Testis (tissue), 3 donors: Measurements from ENCODE around the gene BBS4. TPM values are rescaled to one million over a fixed set of nuclear protein-coding genes. Genes with fewer than 3 reads are reported as not detected.
"Not testable (repeated sequence)": the region's sequence is repeated elsewhere in the genome, so short reads cannot be mapped to it uniquely, and the experiment has no call there.

Experiments used
- DNase-seq: peaks from one replicate; pipeline ENCODE4 v3.0.0-alpha.2; 2019
- H3K27ac ChIP-seq, 2 donors: fragments of 200-600 bp; sonication (generic); one replicate each; pipeline ENCODE4 v1.5.1; 2019
- H3K27me3 ChIP-seq: fragments of 200-600 bp; sonication (generic); one replicate; pipeline ENCODE4 v1.5.1; 2019
- H3K36me3 ChIP-seq: fragments of 200-600 bp; sonication (generic); one replicate; pipeline ENCODE4 v1.5.1; 2017; ENCODE audit warnings: low read depth; ENCODE audit errors: missing control alignments
- H3K4me1 ChIP-seq: fragments of 200-600 bp; sonication (generic); one replicate; pipeline ENCODE4 v1.5.1; 2019
- H3K4me3 ChIP-seq, 2 donors: fragments of 200-600 bp; sonication (generic); one replicate each; pipeline ENCODE4 v1.5.1; 2017 to 2019
- H3K9me3 ChIP-seq: fragments of 200-600 bp; sonication (generic); one replicate; pipeline ENCODE4 v1.5.1; 2017
- POLR2A ChIP-seq: fragments of 450-650 bp; IDR thresholded peaks from one replicate; pipeline ENCODE4 v1.6.1; 2017; ENCODE audit warnings: antibody characterized with exemption, mild to moderate bottlenecking, moderate library complexity
- WGBS, 2 donors: methylation state at CpG; one replicate each; pipeline ENCODE4 v1.1.5; 2018; 5-methylcytosine and 5-hydroxymethylcytosine counted together
- intact Hi-C: fragments of 100-400 bp; cut with DNase I; formaldehyde crosslinking; loops from one replicate; pipeline ENCODE4 v1.15.1; 2023; ENCODE audit warnings: low total_unique reads
- polyA plus RNA-seq: library from polyadenylated mRNA; stranded (reverse); fragments of 350-450 nt; fragmentation: Illumina TruSeq; extraction: RNeasy Lipid Tissue Mini Kit (QIAGEN cat#74804); gene quantifications from one replicate; pipeline ENCODE4 v1.2.3, GENCODE V29; 2014; ENCODE audit warnings: low read depth, low replicate concordance; ENCODE audit not compliant: insufficient read depth
- total RNA-seq, 2 donors: library from RNA; depleted of rRNA; stranded (reverse); fragments of >200 nt; gene quantifications; one replicate each; pipeline ENCODE4 v1.2.3, GENCODE V29; 2016
- TF ChIP-seq, protein P1 (sequence below), 3 experiments: fragments of 450-650 bp in 2 of 3; fragments of 200-600 bp in 1 of 3; sonication (generic) in 1 of 3; IDR thresholded peaks; one replicate each; pipeline ENCODE4 v1.5.1; 2016 to 2019; ENCODE audit warnings: antibody characterized with exemption in 3 of 3, mild to moderate bottlenecking in 2 of 3, moderate library complexity in 1 of 3

Gene BBS4
- total and polyA plus RNA-seq, 3 donors from 2014 or later: 48.7 to 83.9 (median 50.7) TPM

DNA sequence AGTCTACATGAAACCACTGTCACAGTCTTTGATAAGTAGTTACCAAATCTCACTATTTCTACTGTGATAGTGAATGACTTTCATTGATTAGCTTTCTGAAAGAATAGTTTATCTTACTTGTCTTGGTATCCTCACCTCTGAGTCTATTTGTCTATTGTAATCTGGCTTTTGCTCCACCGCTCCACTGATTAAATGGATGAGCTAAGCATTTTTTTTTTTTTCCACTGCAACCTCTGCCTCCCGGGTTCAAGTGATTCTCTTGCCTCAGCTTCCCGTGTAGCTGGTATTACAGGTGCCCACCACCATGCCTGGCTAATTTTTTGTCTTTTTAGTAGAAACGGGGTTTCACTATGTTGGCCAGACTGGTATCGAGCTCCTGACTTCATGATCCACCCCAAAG lies 12.9 kb downstream of the BBS4 start:
- Histone ChIP-seq H3K4me3 (no peak overlapping the region), H3K27ac (no peak overlapping the region), H3K4me1 (no peaks in the 10 kb centered on the region), H3K27me3 (no peaks in the 10 kb centered on the region), H3K9me3 (no peaks in the 10 kb centered on the region), H3K36me3 (no peaks in the 10 kb centered on the region)
- no peak for DNase-seq
- intact Hi-C loops: no loop called here
- TF ChIP-seq, protein P1, sequence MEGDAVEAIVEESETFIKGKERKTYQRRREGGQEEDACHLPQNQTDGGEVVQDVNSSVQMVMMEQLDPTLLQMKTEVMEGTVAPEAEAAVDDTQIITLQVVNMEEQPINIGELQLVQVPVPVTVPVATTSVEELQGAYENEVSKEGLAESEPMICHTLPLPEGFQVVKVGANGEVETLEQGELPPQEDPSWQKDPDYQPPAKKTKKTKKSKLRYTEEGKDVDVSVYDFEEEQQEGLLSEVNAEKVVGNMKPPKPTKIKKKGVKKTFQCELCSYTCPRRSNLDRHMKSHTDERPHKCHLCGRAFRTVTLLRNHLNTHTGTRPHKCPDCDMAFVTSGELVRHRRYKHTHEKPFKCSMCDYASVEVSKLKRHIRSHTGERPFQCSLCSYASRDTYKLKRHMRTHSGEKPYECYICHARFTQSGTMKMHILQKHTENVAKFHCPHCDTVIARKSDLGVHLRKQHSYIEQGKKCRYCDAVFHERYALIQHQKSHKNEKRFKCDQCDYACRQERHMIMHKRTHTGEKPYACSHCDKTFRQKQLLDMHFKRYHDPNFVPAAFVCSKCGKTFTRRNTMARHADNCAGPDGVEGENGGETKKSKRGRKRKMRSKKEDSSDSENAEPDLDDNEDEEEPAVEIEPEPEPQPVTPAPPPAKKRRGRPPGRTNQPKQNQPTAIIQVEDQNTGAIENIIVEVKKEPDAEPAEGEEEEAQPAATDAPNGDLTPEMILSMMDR (IDR thresholded peaks at IDR 0.05): no peak
- TF ChIP-seq POLR2A: no peak
- WGBS, 2 donors: 91 to 93% methylated on average over 5 of the region's 5 CpGs

DNA sequence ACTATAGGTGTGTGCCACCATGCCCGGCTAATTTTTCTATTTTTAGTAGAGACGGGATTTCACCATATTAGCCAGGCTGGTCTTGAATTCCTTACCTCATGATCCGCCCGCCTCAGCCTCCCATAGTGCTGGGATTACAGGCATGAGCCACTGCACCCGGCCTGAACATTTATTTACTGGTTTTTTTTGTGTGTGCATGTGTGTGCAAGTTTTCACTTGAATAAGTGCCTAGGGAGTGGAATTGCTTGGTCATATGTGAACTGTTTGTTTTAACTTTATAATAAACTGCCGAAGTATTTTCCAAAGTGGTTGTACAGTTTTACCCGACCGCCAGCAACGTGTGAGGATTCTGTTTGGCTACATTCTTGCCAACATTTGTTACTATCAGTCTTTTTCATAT lies 14.1 kb downstream of the BBS4 start:
- 82 to 86% methylated on average over 9 of the region's 9 CpGs for WGBS, 2 donors
- TF ChIP-seq POLR2A: no peak
- TF ChIP-seq, protein P1 (IDR thresholded peaks at IDR 0.05): no peak

DNA sequence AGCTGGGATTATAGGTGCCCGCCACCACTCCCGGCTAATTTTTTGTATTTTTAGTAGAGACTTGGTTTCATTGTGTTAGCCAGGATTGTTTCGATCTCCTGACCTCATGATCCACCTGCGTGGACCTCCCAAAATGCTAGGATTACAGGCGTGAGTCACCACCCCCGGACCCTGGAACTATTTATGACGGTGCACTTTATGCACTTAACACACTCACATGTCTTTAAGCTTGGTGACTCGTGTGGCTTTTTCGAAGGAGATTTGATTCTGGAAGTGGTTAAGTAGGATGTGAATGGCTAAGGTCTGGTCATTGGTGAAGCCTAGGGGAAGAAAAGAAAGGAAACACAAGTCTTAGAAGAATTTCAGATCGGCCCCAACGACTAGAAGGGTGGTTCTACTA lies 20.3 kb downstream of the BBS4 start:
- H3K4me3 ChIP-seq: no peak overlapping the region
- no peaks in the 10 kb centered on the region for H3K9me3 ChIP-seq
- 94 to 97% methylated on average over 11 of the region's 11 CpGs for WGBS, 2 donors
- no peak overlapping the region for H3K27ac ChIP-seq
- no peak for DNase-seq
- H3K36me3 ChIP-seq: no peaks in the 10 kb centered on the region
- intact Hi-C loops: no loop called here
- H3K27me3 ChIP-seq: no peaks in the 10 kb centered on the region
- no peak for TF ChIP-seq POLR2A
- TF ChIP-seq, protein P1 (IDR thresholded peaks at IDR 0.05): no peak
- H3K4me1 ChIP-seq: no peaks in the 10 kb centered on the region

More for the DNA sequence above, 14.1 kb downstream of the BBS4 start:
- H3K4me1 ChIP-seq: no peaks in the 10 kb centered on the region
- no peak for DNase-seq
- intact Hi-C loops: no loop called here
- H3K27ac ChIP-seq: no peak overlapping the region
- H3K9me3 ChIP-seq: no peaks in the 10 kb centered on the region
- no peak overlapping the region for H3K4me3 ChIP-seq
- H3K36me3 ChIP-seq: no peaks in the 10 kb centered on the region
- H3K27me3 ChIP-seq: no peaks in the 10 kb centered on the region

DNA sequence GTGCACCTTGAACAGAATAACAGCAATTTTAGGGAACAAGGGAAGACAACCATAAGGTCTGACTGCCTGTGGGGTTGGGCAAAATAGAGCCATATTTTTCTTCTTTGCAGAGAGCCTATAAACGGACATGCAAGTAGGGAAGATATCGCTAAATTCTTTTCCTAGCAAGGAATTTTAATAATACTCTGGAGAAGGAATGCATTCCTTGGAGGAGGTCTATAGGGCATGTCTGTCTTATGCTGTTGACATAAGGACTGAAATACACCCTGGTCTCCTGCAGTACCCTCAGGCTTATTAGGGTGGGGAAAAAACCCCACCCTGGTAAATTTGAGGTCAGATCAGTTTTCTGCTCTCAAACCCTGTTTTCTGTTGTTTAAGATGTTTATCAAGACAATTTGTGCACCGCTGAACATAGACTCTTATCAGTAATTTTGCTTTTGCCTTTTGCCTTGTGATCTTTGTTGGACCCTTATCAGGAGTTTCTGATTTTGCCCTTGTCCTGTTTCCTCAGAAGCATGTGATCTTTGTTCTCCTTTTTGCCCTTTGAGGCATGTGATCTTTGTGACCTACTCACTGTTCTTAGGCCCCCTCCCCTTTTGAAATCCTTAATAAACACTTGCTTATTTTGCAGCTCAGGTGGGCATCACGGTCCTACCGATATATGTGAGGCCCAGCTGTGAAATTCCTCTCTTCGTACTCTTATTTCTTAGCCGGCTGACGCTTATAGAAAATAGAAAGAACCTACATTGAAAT lies 22.7 kb downstream of the BBS4 start:
- H3K4me3 ChIP-seq, DNase-seq, H3K27me3 ChIP-seq, H3K9me3 ChIP-seq, H3K36me3 ChIP-seq, H3K4me1 ChIP-seq, intact Hi-C loops, H3K27ac ChIP-seq: not testable (repeated sequence)
- WGBS, 2 donors: 84 to 92% methylated on average over 8 of the region's 8 CpGs

DNA sequence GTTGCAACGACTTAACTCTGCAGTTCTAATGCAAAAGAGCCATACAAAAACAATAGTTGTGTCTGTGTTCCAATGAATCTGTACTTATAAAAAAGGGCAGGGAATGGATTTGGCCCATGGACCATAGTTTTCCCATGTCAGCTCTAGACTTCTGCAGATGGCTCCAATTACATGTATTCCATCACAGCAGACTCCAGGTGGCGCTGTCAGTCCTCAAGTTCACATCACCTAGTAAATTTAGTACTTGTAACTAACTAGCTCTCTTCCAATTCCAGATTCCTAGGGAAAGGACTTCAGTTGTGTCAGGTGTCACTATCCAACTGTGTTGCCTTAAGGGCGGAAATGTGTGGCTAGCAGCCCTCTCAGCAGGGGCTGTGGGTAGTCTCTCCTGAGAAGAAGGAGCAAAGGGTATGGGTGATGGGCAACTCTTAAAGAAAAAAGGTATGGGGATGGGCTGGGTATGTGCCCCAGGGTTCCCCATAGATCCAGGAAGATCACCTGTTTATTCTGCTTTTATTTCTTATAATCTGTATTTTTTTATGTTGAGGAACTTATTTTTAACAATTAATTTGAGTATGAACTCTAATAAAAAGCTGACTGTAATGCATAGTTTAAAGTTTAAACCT lies 36.2 kb downstream of the BBS4 start:
- H3K27me3 ChIP-seq: no peaks in the 10 kb centered on the region
- intact Hi-C loops: no loop called here
- TF ChIP-seq POLR2A: no peak
- TF ChIP-seq, protein P1 (IDR thresholded peaks at IDR 0.05): peak in 2 of 3 experiments; percentile 55 to 68
- no peaks in the 10 kb centered on the region for H3K9me3 ChIP-seq
- 52 to 56% methylated on average over 3 of the region's 3 CpGs for WGBS, 2 donors
- H3K36me3 ChIP-seq: no peaks in the 10 kb centered on the region
- H3K4me1 ChIP-seq: no peaks in the 10 kb centered on the region
- H3K27ac ChIP-seq: no peak overlapping the region
- DNase-seq: peak; percentile 78
- H3K4me3 ChIP-seq: no peak overlapping the region
